Liver (tissue), 3 donors: ENCODE results near the gene CACNA1S.

Experiments
- CTCF ChIP-seq: fragments of 150-350 bp; IDR thresholded peaks from 2 replicates; pipeline ENCODE4 v1.5.1; 2017; ENCODE audit warnings: improper control_type of control experiment, low read depth, low read length; ENCODE audit not compliant: missing input control
- RAD21 ChIP-seq, 2 donors: IDR thresholded peaks; 2 replicates each; pipeline ENCODE4 v1.6.1; 2016; ENCODE audit warnings: antibody characterized with exemption in 2 of 2, mild to moderate bottlenecking in 2 of 2
- donor health status: healthy.
- donor health status: healthy.

- TF ChIP-seq CTCF = no peak
- no peak for TF ChIP-seq RAD21 (IDR thresholded peaks at IDR 0.05)
Observed at GRCh38 chr1:201009962-201010645, 102.1 kb downstream of the CACNA1S start.
